Left renal cortex interstitium (tissue), 4 donors: ENCODE results near the gene SLC35B2. TPM values are rescaled to one million over a fixed set of nuclear protein-coding genes. Genes with fewer than 3 reads are reported as not detected.

Experiments used
- polyA plus RNA-seq, 4 donors: library from polyadenylated mRNA; unstranded; fragments of 120-200 nt; gene quantifications; one replicate each; pipeline ENCODE4 v1.2.1, GENCODE V29; 2013; ENCODE audit not compliant: insufficient read length in 4 of 4

The SLC35B2 gene
- polyA plus RNA-seq, 4 donors = 48.9 to 68.1 (median 58.1) TPM

Other genes starting within 250 kb of the SLC35B2 start
- 10 to 100 TPM; 37.1 to 60.1 (median 43.3) TPM for gene MRPL14, start 130.1 kb downstream of the SLC35B2 start, polyA plus RNA-seq
- gene TMEM63B, start 130.0 kb downstream of the SLC35B2 start, polyA plus RNA-seq = 10 to 100 TPM; 28.7 to 42.4 (median 33.0) TPM
- gene CAPN11, start 98.7 kb downstream of the SLC35B2 start, polyA plus RNA-seq = under 1 TPM in 3 of 4 donors, not detected in 1; 0.14 to 0.38 (median 0.16) TPM
- gene MYMX, start 40.6 kb downstream of the SLC35B2 start, polyA plus RNA-seq = 1 to 10 TPM in 1 of 4 donors, under 1 TPM in 3; 0.38 to 1.0 (median 0.57) TPM
- gene SLC29A1, start 33.9 kb downstream of the SLC35B2 start, polyA plus RNA-seq = 10 to 100 TPM; 34.1 to 37.4 (median 35.7) TPM
- 1,000 to 10,000 TPM; 1,095 to 1,303 (median 1,164) TPM for gene HSP90AB1, start 10.4 kb downstream of the SLC35B2 start, polyA plus RNA-seq
- gene NFKBIE, start 8.0 kb upstream of the SLC35B2 start, polyA plus RNA-seq = 10 to 100 TPM in 2 of 4 donors, 1 to 10 TPM in 2; 9.1 to 14.1 (median 11.1) TPM
- 1 to 10 TPM in 2 of 4 donors, under 1 TPM in 2; 0.41 to 1.4 (median 0.98) TPM for gene TMEM151B, start 12.9 kb upstream of the SLC35B2 start, polyA plus RNA-seq
- gene AARS2, start 55.8 kb upstream of the SLC35B2 start, polyA plus RNA-seq = 10 to 100 TPM; 12.2 to 23.5 (median 16.9) TPM
- gene SPATS1, start 85.1 kb upstream of the SLC35B2 start, polyA plus RNA-seq = not detected
- 10 to 100 TPM; 36.6 to 45.0 (median 40.7) TPM for gene CDC5L, start 130.2 kb upstream of the SLC35B2 start, polyA plus RNA-seq